WTC11 (cell line): ENCODE data around the gene PPFIBP2. TPM values are rescaled to one million over a fixed set of nuclear protein-coding genes. Genes with fewer than 3 reads are reported as not detected.

Source experiments
- ATAC-seq: fragments of 200-7000 bp; cut with Tn5 transposase; 2 replicates; pipeline ENCODE4 v1.10.0; 2021; ENCODE audit warnings: mild to moderate bottlenecking, moderate library complexity
- CTCF ChIA-PET: fragments of 300-600 bp; sonication (Branson Sonifier 250); formaldehyde crosslinking; loops from one replicate; lab custom pipeline; 2021; ENCODE audit warnings: antibody characterized with exemption; lab: Charles Lee
- POLR2A ChIA-PET: fragments of 350-600 bp; sonication (Branson Sonifier 250); formaldehyde crosslinking; loops from one replicate; lab custom pipeline; 2021; ENCODE audit warnings: antibody characterized with exemption; lab: Charles Lee
- DNase-seq: peaks from one replicate; pipeline ENCODE4 v3.0.0; 2021; ENCODE audit warnings: low spot score
- H3K27ac Mint-ChIP-seq: 2 replicates; pipeline ENCODE4 v1.8.0; 2021; ENCODE audit warnings: mixed read lengths
- H3K27me3 Mint-ChIP-seq: 2 replicates; pipeline ENCODE4 v1.8.0; 2021; ENCODE audit warnings: low read depth, mild to moderate bottlenecking, moderate library complexity, mixed read lengths
- H3K36me3 Mint-ChIP-seq: 2 replicates; pipeline ENCODE4 v1.8.0; 2021; ENCODE audit warnings: mixed read lengths
- H3K4me1 Mint-ChIP-seq: 2 replicates; pipeline ENCODE4 v1.8.0; 2022; ENCODE audit warnings: mixed read lengths
- H3K4me3 Mint-ChIP-seq: 2 replicates; pipeline ENCODE4 v1.8.0; 2021; ENCODE audit warnings: mild to moderate bottlenecking, moderate library complexity, mixed read lengths
- H3K9me3 Mint-ChIP-seq: 2 replicates; pipeline ENCODE4 v1.8.0; 2021; ENCODE audit warnings: mixed read lengths
- ESRRA ChIP-seq: sonication (generic); formaldehyde crosslinking; IDR thresholded peaks from 2 replicates; pipeline ENCODE4 v1.8.1; 2022; ENCODE audit warnings: mild to moderate bottlenecking, missing genetic modification reagents, borderline replicate concordance
- FOXP1 ChIP-seq: sonication (generic); formaldehyde crosslinking; IDR thresholded peaks from 2 replicates; pipeline ENCODE4 v1.8.0; 2022; ENCODE audit warnings: missing genetic modification reagents, mild to moderate bottlenecking, moderate library complexity, borderline replicate concordance
- JAZF1 ChIP-seq: fragments of 250-450 bp; sonication (Bioruptor Pico); IDR thresholded peaks from 2 replicates; pipeline ENCODE4 v1.9.0; 2021; ENCODE audit warnings: moderate library complexity, mild to moderate bottlenecking, inconsistent platforms
- NFATC4 ChIP-seq: fragments of 250-450 bp; sonication (Bioruptor Pico); IDR thresholded peaks from 2 replicates; pipeline ENCODE4 v1.9.0; 2021; ENCODE audit warnings: mild to moderate bottlenecking
- NFE2L1 ChIP-seq: sonication (generic); formaldehyde crosslinking; IDR thresholded peaks from 2 replicates; pipeline ENCODE4 v1.8.1; 2023; ENCODE audit warnings: missing genetic modification reagents
- OVOL2 ChIP-seq: fragments of 250-450 bp; sonication (Bioruptor Pico); IDR thresholded peaks from 2 replicates; pipeline ENCODE4 v1.9.0; 2021; ENCODE audit warnings: mild to moderate bottlenecking, borderline replicate concordance
- PRRX2 ChIP-seq: fragments of 250-450 bp; sonication (Bioruptor Pico); IDR thresholded peaks from 2 replicates; pipeline ENCODE4 v1.8.0; 2021; ENCODE audit warnings: mild to moderate bottlenecking
- TCF7 ChIP-seq: sonication (generic); formaldehyde crosslinking; IDR thresholded peaks from 2 replicates; pipeline ENCODE4 v1.8.0; 2022; ENCODE audit warnings: mild to moderate bottlenecking, low read depth, missing genetic modification reagents, moderate library complexity
- ZNF232 ChIP-seq: sonication (generic); formaldehyde crosslinking; IDR thresholded peaks from 2 replicates; pipeline ENCODE4 v1.8.0; 2022; ENCODE audit warnings: mild to moderate bottlenecking, missing genetic modification reagents
- ZNF416 ChIP-seq: fragments of 250-450 bp; sonication (Bioruptor Pico); IDR thresholded peaks from 2 replicates; pipeline ENCODE4 v1.9.0; 2021; ENCODE audit warnings: mild to moderate bottlenecking, inconsistent platforms
- total RNA-seq: library from RNA; stranded (reverse); gene quantifications from 3 replicates; pipeline ENCODE4 v1.2.3, GENCODE V29; 2021
- TF ChIP-seq, protein P1 (sequence below): fragments of 250-450 bp; sonication (Bioruptor Pico); IDR thresholded peaks from 2 replicates; pipeline ENCODE4 v1.9.0; 2021; ENCODE audit warnings: mild to moderate bottlenecking
- TF ChIP-seq, protein P2 (sequence below): sonication (generic); formaldehyde crosslinking; IDR thresholded peaks from 2 replicates; pipeline ENCODE4 v1.8.1; 2022; ENCODE audit warnings: low read depth, mild to moderate bottlenecking, moderate library complexity, missing genetic modification reagents, borderline replicate concordance
- TF ChIP-seq, protein P3 (sequence below): fragments of 250-450 bp; sonication (Bioruptor Pico); IDR thresholded peaks from 2 replicates; pipeline ENCODE4 v1.9.0; 2021; ENCODE audit warnings: moderate library complexity, mild to moderate bottlenecking, inconsistent platforms, borderline replicate concordance
- TF ChIP-seq, protein P4 (sequence below): fragments of 200-600 bp; IDR thresholded peaks from 2 replicates; pipeline ENCODE4 v1.8.0; 2022; ENCODE audit warnings: antibody characterized with exemption
- TF ChIP-seq, protein P5 (sequence below): fragments of 250-450 bp; sonication (Bioruptor Pico); IDR thresholded peaks from 2 replicates; pipeline ENCODE4 v2.1.2; 2022; ENCODE audit warnings: mild to moderate bottlenecking, moderate library complexity
- TF ChIP-seq, protein P6 (sequence below): sonication (generic); formaldehyde crosslinking; conservative IDR thresholded peaks from 2 replicates; pipeline ENCODE4 v1.8.1; 2023; ENCODE audit warnings: mild to moderate bottlenecking, low read depth, missing genetic modification reagents, moderate library complexity
- TF ChIP-seq, protein P7 (sequence below): sonication (generic); formaldehyde crosslinking; IDR thresholded peaks from 2 replicates; pipeline ENCODE4 v1.8.1; 2023; ENCODE audit warnings: mild to moderate bottlenecking, moderate library complexity, missing genetic modification reagents
- TF ChIP-seq, protein P8 (sequence below): sonication (generic); formaldehyde crosslinking; IDR thresholded peaks from 2 replicates; pipeline ENCODE4 v1.8.1; 2022; ENCODE audit warnings: low read depth, missing genetic modification reagents, borderline replicate concordance

Gene PPFIBP2
- total RNA-seq, 1 experiment from 2014 or later: 21.4 TPM

DNA sequence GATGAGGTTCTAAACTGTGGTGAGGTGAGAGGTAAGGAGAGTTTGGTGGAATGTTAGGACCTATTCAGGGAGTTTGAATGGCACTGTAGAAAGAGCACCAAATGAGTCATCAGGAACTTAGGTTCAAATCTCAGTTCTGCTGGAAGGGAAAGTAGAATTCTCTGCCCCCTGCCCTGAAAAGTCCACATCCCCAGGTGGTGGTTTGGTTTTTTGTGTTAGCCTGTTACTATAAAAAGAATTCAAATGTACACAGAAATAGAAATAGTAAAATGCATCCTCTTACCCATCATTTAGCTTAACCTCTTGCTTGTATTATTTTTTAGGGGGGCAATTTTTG, 20.2 kb downstream of the PPFIBP2 start:
- peaks cover 6% of the 10 kb centered on the region; the same call in 1 of the 2 replicates for H3K4me1 Mint-ChIP-seq
- H3K9me3 Mint-ChIP-seq: no peaks in the 10 kb centered on the region
- CTCF ChIA-PET: interaction anchor here (0.9 to 2.5 kb wide), 3 partner anchors 12 to 21 kb away, joined by 3 to 8 read pairs (median 3); partner anchors contain the start of gene PPFIBP2
- no peak for DNase-seq
- TF ChIP-seq ZNF416 (no peak), FOXP1 (CRISPR knock-in tag) (no peak), ESRRA (CRISPR knock-in tag) (no peak), PRRX2 (CRISPR knock-in tag) (no peak), OVOL2 (no peak), ZNF232 (CRISPR knock-in tag) (no peak), JAZF1 (CRISPR knock-in tag) (no peak), NFATC4 (CRISPR knock-in tag) (no peak)
- TF ChIP-seq, protein P1, sequence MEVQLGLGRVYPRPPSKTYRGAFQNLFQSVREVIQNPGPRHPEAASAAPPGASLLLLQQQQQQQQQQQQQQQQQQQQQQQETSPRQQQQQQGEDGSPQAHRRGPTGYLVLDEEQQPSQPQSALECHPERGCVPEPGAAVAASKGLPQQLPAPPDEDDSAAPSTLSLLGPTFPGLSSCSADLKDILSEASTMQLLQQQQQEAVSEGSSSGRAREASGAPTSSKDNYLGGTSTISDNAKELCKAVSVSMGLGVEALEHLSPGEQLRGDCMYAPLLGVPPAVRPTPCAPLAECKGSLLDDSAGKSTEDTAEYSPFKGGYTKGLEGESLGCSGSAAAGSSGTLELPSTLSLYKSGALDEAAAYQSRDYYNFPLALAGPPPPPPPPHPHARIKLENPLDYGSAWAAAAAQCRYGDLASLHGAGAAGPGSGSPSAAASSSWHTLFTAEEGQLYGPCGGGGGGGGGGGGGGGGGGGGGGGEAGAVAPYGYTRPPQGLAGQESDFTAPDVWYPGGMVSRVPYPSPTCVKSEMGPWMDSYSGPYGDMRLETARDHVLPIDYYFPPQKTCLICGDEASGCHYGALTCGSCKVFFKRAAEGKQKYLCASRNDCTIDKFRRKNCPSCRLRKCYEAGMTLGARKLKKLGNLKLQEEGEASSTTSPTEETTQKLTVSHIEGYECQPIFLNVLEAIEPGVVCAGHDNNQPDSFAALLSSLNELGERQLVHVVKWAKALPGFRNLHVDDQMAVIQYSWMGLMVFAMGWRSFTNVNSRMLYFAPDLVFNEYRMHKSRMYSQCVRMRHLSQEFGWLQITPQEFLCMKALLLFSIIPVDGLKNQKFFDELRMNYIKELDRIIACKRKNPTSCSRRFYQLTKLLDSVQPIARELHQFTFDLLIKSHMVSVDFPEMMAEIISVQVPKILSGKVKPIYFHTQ: no peak
- TF ChIP-seq, protein P2, sequence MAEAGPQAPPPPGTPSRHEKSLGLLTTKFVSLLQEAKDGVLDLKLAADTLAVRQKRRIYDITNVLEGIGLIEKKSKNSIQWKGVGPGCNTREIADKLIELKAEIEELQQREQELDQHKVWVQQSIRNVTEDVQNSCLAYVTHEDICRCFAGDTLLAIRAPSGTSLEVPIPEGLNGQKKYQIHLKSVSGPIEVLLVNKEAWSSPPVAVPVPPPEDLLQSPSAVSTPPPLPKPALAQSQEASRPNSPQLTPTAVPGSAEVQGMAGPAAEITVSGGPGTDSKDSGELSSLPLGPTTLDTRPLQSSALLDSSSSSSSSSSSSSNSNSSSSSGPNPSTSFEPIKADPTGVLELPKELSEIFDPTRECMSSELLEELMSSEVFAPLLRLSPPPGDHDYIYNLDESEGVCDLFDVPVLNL (CRISPR knock-in tag): no peak
- TF ChIP-seq, all 79 proteins: peak for 0
- H3K27ac Mint-ChIP-seq: no peak overlapping the region
- POLR2A ChIA-PET: no interaction called here
- no peaks in the 10 kb centered on the region for H3K27me3 Mint-ChIP-seq
- no peak overlapping the region for H3K4me3 Mint-ChIP-seq
- ATAC-seq: no peak
- no peaks in the 10 kb centered on the region for H3K36me3 Mint-ChIP-seq

DNA sequence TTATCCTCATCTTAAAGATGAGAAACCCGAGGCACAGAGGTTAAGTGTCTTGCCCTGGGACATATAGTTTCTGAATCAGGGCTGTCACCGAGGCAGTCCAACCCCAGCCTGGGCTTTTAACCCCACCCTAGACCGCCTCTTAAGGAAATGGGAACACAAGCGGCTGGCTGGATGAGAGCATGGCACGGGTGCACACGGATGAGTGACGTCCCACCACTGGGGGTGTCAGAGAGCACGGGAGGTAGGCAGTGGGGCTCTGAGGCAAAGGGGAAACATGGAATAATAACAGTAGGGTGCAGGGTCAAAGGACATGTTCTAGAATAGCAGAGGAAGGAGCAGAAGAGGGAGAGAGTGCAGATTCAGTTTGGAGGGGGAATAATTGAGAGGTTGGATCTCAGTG, 22.3 kb downstream of the PPFIBP2 start:
- Mint-ChIP-seq H3K27ac (no peak overlapping the region), H3K27me3 (no peaks in the 10 kb centered on the region), H3K36me3 (no peaks in the 10 kb centered on the region), H3K9me3 (no peaks in the 10 kb centered on the region), H3K4me1 (peaks cover 6% of the 10 kb centered on the region; the same call in 1 of the 2 replicates), H3K4me3 (no peak overlapping the region)
- DNase-seq (peak; percentile 49), ATAC-seq (peak; percentile 94)
- TF ChIP-seq, protein P3, sequence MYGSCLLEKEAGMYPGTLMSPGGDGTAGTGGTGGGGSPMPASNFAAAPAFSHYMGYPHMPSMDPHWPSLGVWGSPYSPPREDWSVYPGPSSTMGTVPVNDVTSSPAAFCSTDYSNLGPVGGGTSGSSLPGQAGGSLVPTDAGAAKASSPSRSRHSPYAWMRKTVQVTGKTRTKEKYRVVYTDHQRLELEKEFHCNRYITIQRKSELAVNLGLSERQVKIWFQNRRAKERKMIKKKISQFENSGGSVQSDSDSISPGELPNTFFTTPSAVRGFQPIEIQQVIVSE (CRISPR knock-in tag): no peak
- TF ChIP-seq, protein P4, sequence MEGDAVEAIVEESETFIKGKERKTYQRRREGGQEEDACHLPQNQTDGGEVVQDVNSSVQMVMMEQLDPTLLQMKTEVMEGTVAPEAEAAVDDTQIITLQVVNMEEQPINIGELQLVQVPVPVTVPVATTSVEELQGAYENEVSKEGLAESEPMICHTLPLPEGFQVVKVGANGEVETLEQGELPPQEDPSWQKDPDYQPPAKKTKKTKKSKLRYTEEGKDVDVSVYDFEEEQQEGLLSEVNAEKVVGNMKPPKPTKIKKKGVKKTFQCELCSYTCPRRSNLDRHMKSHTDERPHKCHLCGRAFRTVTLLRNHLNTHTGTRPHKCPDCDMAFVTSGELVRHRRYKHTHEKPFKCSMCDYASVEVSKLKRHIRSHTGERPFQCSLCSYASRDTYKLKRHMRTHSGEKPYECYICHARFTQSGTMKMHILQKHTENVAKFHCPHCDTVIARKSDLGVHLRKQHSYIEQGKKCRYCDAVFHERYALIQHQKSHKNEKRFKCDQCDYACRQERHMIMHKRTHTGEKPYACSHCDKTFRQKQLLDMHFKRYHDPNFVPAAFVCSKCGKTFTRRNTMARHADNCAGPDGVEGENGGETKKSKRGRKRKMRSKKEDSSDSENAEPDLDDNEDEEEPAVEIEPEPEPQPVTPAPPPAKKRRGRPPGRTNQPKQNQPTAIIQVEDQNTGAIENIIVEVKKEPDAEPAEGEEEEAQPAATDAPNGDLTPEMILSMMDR: peak; percentile 19; the same call in 1 of the 2 replicates
- POLR2A ChIA-PET: no interaction called here
- CTCF ChIA-PET: no interaction called here

DNA sequence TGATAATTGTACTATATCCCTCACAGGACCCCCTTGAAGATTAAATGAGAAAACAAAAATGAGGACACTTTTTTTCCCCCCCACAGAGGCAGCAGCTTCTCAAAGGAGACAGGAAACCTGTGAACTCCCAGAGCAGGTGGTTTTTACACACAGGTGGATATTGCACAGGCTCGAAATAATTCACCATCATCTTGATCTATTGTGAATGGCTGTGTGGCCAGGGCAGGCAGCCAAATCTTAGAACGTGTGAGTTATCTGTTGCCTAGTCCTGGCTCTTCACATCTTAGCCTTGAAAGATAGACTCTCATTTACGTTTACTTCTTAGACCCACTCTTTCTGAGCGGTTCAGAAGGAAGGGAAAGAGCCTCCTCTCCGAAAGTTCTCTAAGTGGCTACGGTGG, 23.5 kb downstream of the PPFIBP2 start:
- H3K4me3 Mint-ChIP-seq: no peak overlapping the region
- no peaks in the 10 kb centered on the region for H3K36me3 Mint-ChIP-seq
- no peak overlapping the region for H3K27ac Mint-ChIP-seq
- H3K27me3 Mint-ChIP-seq: no peaks in the 10 kb centered on the region
- H3K4me1 Mint-ChIP-seq: peaks cover 6% of the 10 kb centered on the region; the same call in 1 of the 2 replicates
- no peak for DNase-seq
- no peak for ATAC-seq
- ChIA-PET CTCF (interaction anchor here (0.8 to 1.2 kb wide), 3 partner anchors 9 to 12 kb away, joined by 3 to 4 read pairs (median 3); no protein-coding TSS in a partner anchor), POLR2A (no interaction called here)
- H3K9me3 Mint-ChIP-seq: no peaks in the 10 kb centered on the region
- TF ChIP-seq, protein P5, sequence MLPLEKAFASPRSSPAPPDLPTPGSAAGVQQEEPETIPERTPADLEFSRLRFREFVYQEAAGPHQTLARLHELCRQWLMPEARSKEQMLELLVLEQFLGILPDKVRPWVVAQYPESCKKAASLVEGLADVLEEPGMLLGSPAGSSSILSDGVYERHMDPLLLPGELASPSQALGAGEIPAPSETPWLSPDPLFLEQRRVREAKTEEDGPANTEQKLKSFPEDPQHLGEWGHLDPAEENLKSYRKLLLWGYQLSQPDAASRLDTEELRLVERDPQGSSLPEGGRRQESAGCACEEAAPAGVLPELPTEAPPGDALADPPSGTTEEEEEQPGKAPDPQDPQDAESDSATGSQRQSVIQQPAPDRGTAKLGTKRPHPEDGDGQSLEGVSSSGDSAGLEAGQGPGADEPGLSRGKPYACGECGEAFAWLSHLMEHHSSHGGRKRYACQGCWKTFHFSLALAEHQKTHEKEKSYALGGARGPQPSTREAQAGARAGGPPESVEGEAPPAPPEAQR (CRISPR knock-in tag): no peak
- TF ChIP-seq, protein P6, sequence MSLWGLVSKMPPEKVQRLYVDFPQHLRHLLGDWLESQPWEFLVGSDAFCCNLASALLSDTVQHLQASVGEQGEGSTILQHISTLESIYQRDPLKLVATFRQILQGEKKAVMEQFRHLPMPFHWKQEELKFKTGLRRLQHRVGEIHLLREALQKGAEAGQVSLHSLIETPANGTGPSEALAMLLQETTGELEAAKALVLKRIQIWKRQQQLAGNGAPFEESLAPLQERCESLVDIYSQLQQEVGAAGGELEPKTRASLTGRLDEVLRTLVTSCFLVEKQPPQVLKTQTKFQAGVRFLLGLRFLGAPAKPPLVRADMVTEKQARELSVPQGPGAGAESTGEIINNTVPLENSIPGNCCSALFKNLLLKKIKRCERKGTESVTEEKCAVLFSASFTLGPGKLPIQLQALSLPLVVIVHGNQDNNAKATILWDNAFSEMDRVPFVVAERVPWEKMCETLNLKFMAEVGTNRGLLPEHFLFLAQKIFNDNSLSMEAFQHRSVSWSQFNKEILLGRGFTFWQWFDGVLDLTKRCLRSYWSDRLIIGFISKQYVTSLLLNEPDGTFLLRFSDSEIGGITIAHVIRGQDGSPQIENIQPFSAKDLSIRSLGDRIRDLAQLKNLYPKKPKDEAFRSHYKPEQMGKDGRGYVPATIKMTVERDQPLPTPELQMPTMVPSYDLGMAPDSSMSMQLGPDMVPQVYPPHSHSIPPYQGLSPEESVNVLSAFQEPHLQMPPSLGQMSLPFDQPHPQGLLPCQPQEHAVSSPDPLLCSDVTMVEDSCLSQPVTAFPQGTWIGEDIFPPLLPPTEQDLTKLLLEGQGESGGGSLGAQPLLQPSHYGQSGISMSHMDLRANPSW (CRISPR knock-in tag): no peak
- TF ChIP-seq, protein P7, sequence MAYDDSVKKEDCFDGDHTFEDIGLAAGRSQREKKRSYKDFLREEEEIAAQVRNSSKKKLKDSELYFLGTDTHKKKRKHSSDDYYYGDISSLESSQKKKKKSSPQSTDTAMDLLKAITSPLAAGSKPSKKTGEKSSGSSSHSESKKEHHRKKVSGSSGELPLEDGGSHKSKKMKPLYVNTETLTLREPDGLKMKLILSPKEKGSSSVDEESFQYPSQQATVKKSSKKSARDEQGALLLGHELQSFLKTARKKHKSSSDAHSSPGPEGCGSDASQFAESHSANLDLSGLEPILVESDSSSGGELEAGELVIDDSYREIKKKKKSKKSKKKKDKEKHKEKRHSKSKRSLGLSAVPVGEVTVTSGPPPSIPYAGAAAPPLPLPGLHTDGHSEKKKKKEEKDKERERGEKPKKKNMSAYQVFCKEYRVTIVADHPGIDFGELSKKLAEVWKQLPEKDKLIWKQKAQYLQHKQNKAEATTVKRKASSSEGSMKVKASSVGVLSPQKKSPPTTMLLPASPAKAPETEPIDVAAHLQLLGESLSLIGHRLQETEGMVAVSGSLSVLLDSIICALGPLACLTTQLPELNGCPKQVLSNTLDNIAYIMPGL (CRISPR knock-in tag): no peak
- TF ChIP-seq, protein P8, sequence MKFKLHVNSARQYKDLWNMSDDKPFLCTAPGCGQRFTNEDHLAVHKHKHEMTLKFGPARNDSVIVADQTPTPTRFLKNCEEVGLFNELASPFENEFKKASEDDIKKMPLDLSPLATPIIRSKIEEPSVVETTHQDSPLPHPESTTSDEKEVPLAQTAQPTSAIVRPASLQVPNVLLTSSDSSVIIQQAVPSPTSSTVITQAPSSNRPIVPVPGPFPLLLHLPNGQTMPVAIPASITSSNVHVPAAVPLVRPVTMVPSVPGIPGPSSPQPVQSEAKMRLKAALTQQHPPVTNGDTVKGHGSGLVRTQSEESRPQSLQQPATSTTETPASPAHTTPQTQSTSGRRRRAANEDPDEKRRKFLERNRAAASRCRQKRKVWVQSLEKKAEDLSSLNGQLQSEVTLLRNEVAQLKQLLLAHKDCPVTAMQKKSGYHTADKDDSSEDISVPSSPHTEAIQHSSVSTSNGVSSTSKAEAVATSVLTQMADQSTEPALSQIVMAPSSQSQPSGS: no peak
- TF ChIP-seq TCF7: no peak
- no peak for TF ChIP-seq JAZF1 (CRISPR knock-in tag)
- TF ChIP-seq NFE2L1 (CRISPR knock-in tag): no peak
